ENCODE data around the gene RIPK1.
"Not testable (repeated sequence)": the region's sequence is repeated elsewhere in the genome, so short reads cannot be mapped to it uniquely, and the experiment has no call there.

RIPK1 gene

GRCh38 chr6:3054229-3055157, 13.8 kb upstream of the RIPK1 start:
- H3K4me1 ChIP-seq (ENCODE audit: insufficient read depth, low read length); H2AFZ ChIP-seq (ENCODE audit: low read depth, low read length); H3K4me3 ChIP-seq (ENCODE audit: low read length); H3K36me3 ChIP-seq (ENCODE audit: insufficient read depth, low read length); H3K9me3 ChIP-seq (ENCODE audit: low read length): not testable (repeated sequence)
- peaks cover 21% of the 10 kb centered on the region for H3K27me3 ChIP-seq (ENCODE audit: insufficient read depth, low read length)

GRCh38 chr6:3055158-3055499, 13.2 kb upstream of the RIPK1 start:
- H3K27me3 ChIP-seq (ENCODE audit: insufficient read depth, low read length), result peaks cover 17% of the 10 kb centered on the region
- not testable (repeated sequence) for H3K9me3 ChIP-seq (ENCODE audit: low read length); H3K4me3 ChIP-seq (ENCODE audit: low read length); H3K36me3 ChIP-seq (ENCODE audit: insufficient read depth, low read length); H3K4me1 ChIP-seq (ENCODE audit: insufficient read depth, low read length); H2AFZ ChIP-seq (ENCODE audit: low read depth, low read length)

GRCh38 chr6:3057063-3057770, 11.1 kb upstream of the RIPK1 start:
- Histone ChIP-seq H3K4me1 (ENCODE audit: insufficient read depth, low read length) (peaks cover 2% of the 10 kb centered on the region), H2AFZ (ENCODE audit: low read depth, low read length) (no peak overlapping the region), H3K4me3 (ENCODE audit: low read length) (no peak overlapping the region), H3K27me3 (ENCODE audit: insufficient read depth, low read length) (peaks cover 11% of the 10 kb centered on the region), H3K36me3 (ENCODE audit: insufficient read depth, low read length) (no peaks in the 10 kb centered on the region), H3K9me3 (ENCODE audit: low read length) (peaks cover 2% of the 10 kb centered on the region)

- no peaks in the 10 kb centered on the region for H3K36me3 ChIP-seq (ENCODE audit: insufficient read depth, low read length)
- H3K27me3 ChIP-seq (ENCODE audit: insufficient read depth, low read length), result peaks cover 4% of the 10 kb centered on the region
- H3K4me3 ChIP-seq (ENCODE audit: low read length), result no peak overlapping the region
- H2AFZ ChIP-seq (ENCODE audit: low read depth, low read length), result no peak overlapping the region
- peaks cover 2% of the 10 kb centered on the region for H3K4me1 ChIP-seq (ENCODE audit: insufficient read depth, low read length)
- no peaks in the 10 kb centered on the region for H3K9me3 ChIP-seq (ENCODE audit: low read length)
Measured at GRCh38 chr6:3058957-3059356, 9.3 kb upstream of the RIPK1 start.

- not testable (repeated sequence) for H3K36me3 ChIP-seq (ENCODE audit: insufficient read depth, low read length); H3K4me1 ChIP-seq (ENCODE audit: insufficient read depth, low read length); H2AFZ ChIP-seq (ENCODE audit: low read depth, low read length); H3K4me3 ChIP-seq (ENCODE audit: low read length); H3K9me3 ChIP-seq (ENCODE audit: low read length); H3K27me3 ChIP-seq (ENCODE audit: insufficient read depth, low read length)
Measured at GRCh38 chr6:3060092-3060491, 8.2 kb upstream of the RIPK1 start.

- Histone ChIP-seq H3K9me3 (ENCODE audit: low read length) (no peaks in the 10 kb centered on the region), H3K27me3 (ENCODE audit: insufficient read depth, low read length) (no peaks in the 10 kb centered on the region), H2AFZ (ENCODE audit: low read depth, low read length) (no peak overlapping the region), H3K4me3 (ENCODE audit: low read length) (no peak overlapping the region), H3K4me1 (ENCODE audit: insufficient read depth, low read length) (no peaks in the 10 kb centered on the region), H3K36me3 (ENCODE audit: insufficient read depth, low read length) (no peaks in the 10 kb centered on the region)
Measured at GRCh38 chr6:3061501-3061941, 6.8 kb upstream of the RIPK1 start.

- H3K36me3 ChIP-seq (ENCODE audit: insufficient read depth, low read length); H3K27me3 ChIP-seq (ENCODE audit: insufficient read depth, low read length); H3K4me1 ChIP-seq (ENCODE audit: insufficient read depth, low read length); H3K9me3 ChIP-seq (ENCODE audit: low read length): not testable (repeated sequence)
- Histone ChIP-seq H3K4me3 (ENCODE audit: low read length) (peak overlapping the region; percentile 85), H2AFZ (ENCODE audit: low read depth, low read length) (peak overlapping the region; percentile 98)
Measured at GRCh38 chr6:3063340-3063732, 5.0 kb upstream of the RIPK1 start.

- H3K9me3 ChIP-seq (ENCODE audit: low read length), result no peaks in the 10 kb centered on the region
- H3K27me3 ChIP-seq (ENCODE audit: insufficient read depth, low read length), result no peaks in the 10 kb centered on the region
- H3K4me3 ChIP-seq (ENCODE audit: low read length), result peak overlapping the region; percentile 85
- no peaks in the 10 kb centered on the region for H3K4me1 ChIP-seq (ENCODE audit: insufficient read depth, low read length)
- no peaks in the 10 kb centered on the region for H3K36me3 ChIP-seq (ENCODE audit: insufficient read depth, low read length)
- H2AFZ ChIP-seq (ENCODE audit: low read depth, low read length), result peak overlapping the region; percentile 98
Measured at GRCh38 chr6:3063733-3064700, 4.3 kb upstream of the RIPK1 start.

- Histone ChIP-seq H3K27me3 (ENCODE audit: insufficient read depth, low read length) (no peaks in the 10 kb centered on the region), H3K36me3 (ENCODE audit: insufficient read depth, low read length) (no peaks in the 10 kb centered on the region), H3K4me1 (ENCODE audit: insufficient read depth, low read length) (peaks cover 14% of the 10 kb centered on the region), H3K4me3 (ENCODE audit: low read length) (no peak overlapping the region), H3K9me3 (ENCODE audit: low read length) (no peaks in the 10 kb centered on the region), H2AFZ (ENCODE audit: low read depth, low read length) (no peak overlapping the region)
Measured at GRCh38 chr6:3071568-3071967, 3.3 kb downstream of the RIPK1 start.

- no peaks in the 10 kb centered on the region for H3K9me3 ChIP-seq (ENCODE audit: low read length)
- no peak overlapping the region for H2AFZ ChIP-seq (ENCODE audit: low read depth, low read length)
- no peaks in the 10 kb centered on the region for H3K27me3 ChIP-seq (ENCODE audit: insufficient read depth, low read length)
- peaks cover 5% of the 10 kb centered on the region for H3K36me3 ChIP-seq (ENCODE audit: insufficient read depth, low read length)
- no peak overlapping the region for H3K4me3 ChIP-seq (ENCODE audit: low read length)
- H3K4me1 ChIP-seq (ENCODE audit: insufficient read depth, low read length), result peaks cover 14% of the 10 kb centered on the region
Measured at GRCh38 chr6:3072798-3073197, 4.5 kb downstream of the RIPK1 start.

GRCh38 chr6:3073382-3073781, 5.1 kb downstream of the RIPK1 start:
- Histone ChIP-seq H2AFZ (ENCODE audit: low read depth, low read length) (no peak overlapping the region), H3K36me3 (ENCODE audit: insufficient read depth, low read length) (peaks cover 9% of the 10 kb centered on the region), H3K27me3 (ENCODE audit: insufficient read depth, low read length) (no peaks in the 10 kb centered on the region), H3K4me3 (ENCODE audit: low read length) (no peak overlapping the region), H3K4me1 (ENCODE audit: insufficient read depth, low read length) (peaks cover 14% of the 10 kb centered on the region), H3K9me3 (ENCODE audit: low read length) (peaks cover 2% of the 10 kb centered on the region)

- Histone ChIP-seq H3K4me3 (ENCODE audit: low read length) (no peak overlapping the region), H3K36me3 (ENCODE audit: insufficient read depth, low read length) (peaks cover 14% of the 10 kb centered on the region), H2AFZ (ENCODE audit: low read depth, low read length) (no peak overlapping the region), H3K9me3 (ENCODE audit: low read length) (peaks cover 2% of the 10 kb centered on the region), H3K27me3 (ENCODE audit: insufficient read depth, low read length) (no peaks in the 10 kb centered on the region), H3K4me1 (ENCODE audit: insufficient read depth, low read length) (peaks cover 11% of the 10 kb centered on the region)
Measured at GRCh38 chr6:3075772-3076113, 7.4 kb downstream of the RIPK1 start.

- Histone ChIP-seq H3K4me3 (ENCODE audit: low read length) (no peak overlapping the region), H3K9me3 (ENCODE audit: low read length) (peaks cover 2% of the 10 kb centered on the region), H3K4me1 (ENCODE audit: insufficient read depth, low read length) (peaks cover 11% of the 10 kb centered on the region), H3K27me3 (ENCODE audit: insufficient read depth, low read length) (no peaks in the 10 kb centered on the region), H3K36me3 (ENCODE audit: insufficient read depth, low read length) (peaks cover 19% of the 10 kb centered on the region), H2AFZ (ENCODE audit: low read depth, low read length) (no peak overlapping the region)
Measured at GRCh38 chr6:3076320-3076719, 8.0 kb downstream of the RIPK1 start.
